GM12891 (cell line): ENCODE results near the gene WBP1L.

Experiments
- DNase-seq: peaks from one replicate; pipeline ENCODE4 v3.0.0; 2011; ENCODE audit warnings: low spot score; ENCODE audit not compliant: insufficient read length
- FAIRE-seq: peaks from 2 replicates; lab custom pipeline; 2011; peaks lifted over from hg19 to GRCh38; lab: Jason Lieb, UNC
- PAX5 ChIP-seq: IDR thresholded peaks from 2 replicates; pipeline ENCODE4 v1.6.1; 2011; ENCODE audit warnings: low read length, moderate library complexity, mild to moderate bottlenecking; ENCODE audit not compliant: insufficient read depth, severe bottlenecking
- POLR2A ChIP-seq: IDR thresholded peaks from 2 replicates; pipeline ENCODE4 v1.6.1; 2011; ENCODE audit warnings: low read depth, low read length, control low read depth
- POLR2AphosphoS5 ChIP-seq: IDR thresholded peaks from 2 replicates; pipeline ENCODE4 v1.6.1; 2011; ENCODE audit warnings: low read depth, low read length, control low read depth
- POU2F2 ChIP-seq: IDR thresholded peaks from 2 replicates; pipeline ENCODE4 v1.6.1; 2011; ENCODE audit warnings: low read depth, mild to moderate bottlenecking, control low read depth, low read length, moderate library complexity
- SPI1 ChIP-seq: IDR thresholded peaks from 2 replicates; pipeline ENCODE4 v1.6.1; 2011; ENCODE audit warnings: low read depth, low read length, control low read depth
- TAF1 ChIP-seq: IDR thresholded peaks from 2 replicates; pipeline ENCODE4 v1.6.1; 2011; ENCODE audit warnings: low read depth, low read length, control low read depth

Gene WBP1L

DNA sequence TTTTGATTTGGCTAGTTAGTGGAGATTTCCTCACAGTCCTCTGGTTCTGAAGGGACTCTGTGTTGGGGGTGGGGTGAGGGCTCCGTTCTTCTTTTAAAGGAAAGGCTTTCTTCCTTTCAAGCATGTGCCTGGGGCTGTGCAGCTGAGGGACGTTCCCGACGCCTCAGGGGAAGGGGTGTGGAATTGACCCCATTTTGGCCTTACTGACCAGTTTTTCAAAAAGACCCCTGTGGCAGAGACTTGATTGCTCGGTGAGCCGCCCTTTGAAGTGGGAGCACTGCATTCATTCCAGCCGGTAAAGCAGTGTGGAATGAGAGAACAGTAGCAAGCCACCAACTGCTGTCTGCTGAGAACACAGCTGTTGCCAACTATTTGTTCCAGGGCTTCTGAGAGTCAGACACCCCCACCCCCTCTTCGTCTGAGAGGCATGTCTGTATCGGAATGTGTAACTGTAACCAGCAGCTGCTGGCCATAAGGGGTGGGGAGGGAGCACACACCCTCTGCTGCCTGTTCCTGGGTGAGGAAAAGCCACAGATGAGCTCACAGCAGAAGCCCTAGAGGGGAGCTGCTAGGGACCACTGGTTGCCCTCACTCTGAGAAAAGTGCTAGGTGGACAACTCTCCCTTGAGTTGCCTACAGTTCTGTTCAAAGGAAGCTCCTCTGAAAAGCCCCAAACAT, 33.2 kb downstream of the WBP1L start:
- DNase-seq (no peak), FAIRE-seq (peak; percentile 72)
- TF ChIP-seq POLR2A = no peak
- no peak for TF ChIP-seq TAF1
- no peak for TF ChIP-seq SPI1
- no peak for TF ChIP-seq POU2F2
- no peak for TF ChIP-seq POLR2AphosphoS5
- TF ChIP-seq PAX5 = no peak

- DNase-seq (no peak), FAIRE-seq (no peak)
- TF ChIP-seq POLR2AphosphoS5 (no peak), POLR2A (no peak)
Observed at GRCh38 chr10:102777711-102778453, 34.1 kb downstream of the WBP1L start.

DNA sequence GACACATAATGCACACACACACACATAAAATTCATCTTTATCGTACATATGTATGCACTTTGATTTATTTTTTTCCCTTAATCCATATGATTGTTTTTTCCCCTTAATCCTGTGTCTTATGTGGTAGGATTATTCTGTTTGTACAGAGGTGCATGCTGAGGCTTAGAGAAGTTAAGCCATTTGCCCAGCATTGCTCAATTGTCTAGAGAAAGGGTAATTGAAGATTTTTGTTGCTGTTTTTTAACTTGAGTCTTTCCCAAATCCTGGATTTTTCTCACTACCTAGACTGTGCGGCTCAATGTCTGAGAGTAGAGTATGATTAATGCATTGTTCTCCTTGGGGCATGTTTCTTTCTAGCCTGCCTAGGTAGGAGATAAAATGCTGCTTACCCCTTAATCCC, 35.0 kb downstream of the WBP1L start:
- TF ChIP-seq POLR2A = no peak
- TF ChIP-seq POU2F2 = no peak
- TF ChIP-seq TAF1 = no peak
- no peak for TF ChIP-seq POLR2AphosphoS5
- TF ChIP-seq SPI1 = no peak
- TF ChIP-seq PAX5 = no peak
- FAIRE-seq = no peak
- DNase-seq = no peak

GRCh38 chr10:102779680-102780526, 36.2 kb downstream of the WBP1L start:
- FAIRE-seq (no peak), DNase-seq (no peak)
- no peak for TF ChIP-seq POLR2AphosphoS5

GRCh38 chr10:102780527-102780808, 36.7 kb downstream of the WBP1L start:
- TF ChIP-seq POLR2A (no peak), TAF1 (no peak), POU2F2 (no peak), PAX5 (no peak), SPI1 (no peak), POLR2AphosphoS5 (no peak)
- no peak for FAIRE-seq
- DNase-seq = no peak

DNA sequence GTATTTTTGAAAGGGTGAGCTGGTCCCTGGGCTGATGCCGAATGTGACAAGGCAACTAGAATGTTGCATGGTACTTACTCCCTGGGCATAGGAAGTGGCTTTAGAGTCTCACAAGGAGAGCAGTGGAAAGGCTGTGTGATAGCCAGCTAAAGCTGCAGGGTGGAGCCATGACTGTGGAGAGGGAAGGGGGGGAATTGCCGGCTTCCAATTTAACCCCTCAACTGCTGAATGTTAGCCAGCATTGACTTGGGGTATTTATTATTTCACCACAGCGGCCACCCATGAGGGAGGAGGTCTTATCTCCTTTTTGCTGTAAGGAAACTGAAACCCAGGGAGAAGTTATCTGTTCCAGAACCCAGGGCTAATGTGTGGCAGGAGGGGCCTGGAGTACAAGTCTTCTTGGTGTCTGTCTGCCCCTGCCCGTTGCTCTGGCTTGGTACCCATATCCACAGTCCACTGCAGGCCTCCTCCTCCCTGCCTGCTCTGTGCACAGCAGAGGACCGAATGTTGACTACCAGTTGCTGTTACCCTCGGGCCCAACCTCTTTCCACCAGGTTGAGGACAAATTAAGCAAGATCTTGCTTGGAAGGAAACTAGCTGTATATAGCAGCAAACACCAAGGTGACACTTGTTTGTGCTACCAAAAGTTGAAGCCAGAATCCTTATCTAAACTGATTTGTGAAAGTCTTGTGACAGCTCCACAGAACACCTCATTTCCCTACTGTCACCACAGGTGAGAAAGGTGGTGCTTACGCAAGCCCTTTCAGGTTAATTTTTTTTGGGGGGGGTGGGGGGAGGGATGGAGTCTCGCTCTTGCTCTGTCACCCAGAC, 37.6 kb downstream of the WBP1L start:
- FAIRE-seq (no peak), DNase-seq (no peak)
- TF ChIP-seq TAF1 (no peak), POLR2AphosphoS5 (no peak), SPI1 (no peak), PAX5 (no peak), POU2F2 (no peak), POLR2A (no peak)

DNA sequence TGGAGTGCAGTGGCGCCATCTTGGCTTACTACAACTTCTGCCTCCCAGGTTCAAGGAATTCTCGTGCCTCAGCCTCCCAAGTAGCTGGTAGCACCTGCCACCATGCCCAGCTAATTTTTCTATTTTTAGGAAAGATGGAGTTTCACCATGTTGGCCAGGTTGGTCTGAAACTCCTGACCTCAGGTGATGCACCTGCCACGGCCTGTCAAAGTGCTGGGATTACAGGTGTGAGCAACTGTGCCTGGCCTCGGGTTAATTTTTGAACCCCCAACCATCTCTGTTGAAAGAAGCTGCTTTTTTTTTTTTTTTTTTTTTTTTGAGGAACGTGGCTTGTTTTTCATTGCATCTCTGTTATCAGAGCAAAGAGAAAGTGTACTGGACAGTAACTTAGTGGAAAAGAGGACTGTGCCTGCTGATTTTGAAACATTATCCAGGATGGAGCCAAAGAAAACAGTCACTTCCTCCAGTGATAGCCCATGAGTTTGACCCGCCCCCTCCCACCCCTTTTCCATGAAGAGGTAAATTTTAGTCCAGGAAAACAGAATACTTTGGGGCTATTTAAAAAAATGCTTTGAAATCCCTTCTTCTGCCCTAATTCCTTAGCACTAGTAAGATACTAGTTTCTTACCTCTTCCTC, 38.3 kb downstream of the WBP1L start:
- FAIRE-seq (no peak), DNase-seq (no peak)
- TF ChIP-seq POU2F2 (no peak), SPI1 (no peak), TAF1 (no peak), POLR2AphosphoS5 (no peak), PAX5 (no peak)

DNA sequence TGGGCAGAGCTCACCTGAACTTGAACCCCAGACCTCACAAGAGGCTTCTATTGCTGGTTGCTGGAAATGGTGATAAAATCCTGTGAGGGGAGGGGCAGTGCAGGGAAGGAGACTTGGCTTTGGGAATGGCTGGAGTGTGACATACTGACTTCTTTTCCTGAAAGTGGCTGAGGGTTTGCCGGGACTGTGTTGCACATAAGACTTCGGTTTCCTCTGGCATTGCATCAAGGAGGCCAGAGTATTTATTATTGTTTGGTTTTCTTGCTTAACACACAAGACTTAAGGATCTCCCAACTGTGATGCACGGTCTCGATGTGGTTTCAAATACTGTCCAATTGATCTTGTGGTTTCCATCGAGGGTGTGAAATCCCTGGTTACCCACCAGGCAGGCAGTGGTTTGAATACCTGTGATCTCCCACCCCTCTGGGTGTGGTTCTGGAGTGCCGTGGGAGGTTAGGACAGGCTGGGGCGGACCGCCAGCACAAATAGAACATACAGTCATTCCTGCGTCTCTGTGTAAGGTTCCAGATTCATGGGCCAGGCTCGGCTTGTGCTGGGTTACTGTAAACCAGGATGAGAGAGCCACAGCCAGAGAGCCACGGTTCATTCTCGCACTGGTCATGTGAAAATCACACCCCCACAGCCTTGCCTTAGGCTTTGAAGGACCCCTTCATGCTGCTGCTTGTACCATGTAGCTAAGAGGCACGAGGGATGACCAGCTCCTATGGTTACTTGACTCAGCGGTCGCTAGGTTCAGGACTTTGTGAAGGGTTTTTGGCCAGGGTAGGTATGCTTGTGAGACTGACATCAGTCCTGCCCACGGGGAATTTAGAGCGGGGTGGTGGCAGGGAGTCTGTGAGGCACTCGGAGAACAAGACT, 39.2 kb downstream of the WBP1L start:
- DNase-seq (no peak), FAIRE-seq (no peak)
- TF ChIP-seq POLR2A = no peak
- TF ChIP-seq POLR2AphosphoS5 = no peak
- TF ChIP-seq SPI1 = no peak
- no peak for TF ChIP-seq POU2F2
- no peak for TF ChIP-seq TAF1

DNA sequence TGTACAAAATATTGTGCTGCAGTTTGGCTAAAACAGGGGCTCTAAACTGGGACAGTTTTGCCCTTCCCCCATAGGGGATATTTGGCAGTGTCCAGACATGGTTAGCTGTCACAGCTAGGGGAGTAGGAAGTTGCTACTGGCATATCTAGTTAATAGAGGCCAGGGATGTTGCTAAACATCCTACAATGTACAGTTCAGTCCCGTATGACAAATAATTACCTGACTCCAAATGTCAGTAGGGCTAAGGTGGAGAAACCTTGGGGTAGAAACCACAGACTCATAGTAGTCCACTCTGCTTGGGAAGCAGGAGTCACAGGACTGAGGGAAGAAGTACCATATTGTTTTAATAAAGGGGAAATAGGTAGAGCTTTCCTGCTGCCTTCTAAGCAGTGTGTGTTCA, 39.8 kb downstream of the WBP1L start:
- FAIRE-seq (no peak), DNase-seq (no peak)
- TF ChIP-seq SPI1 = no peak
- TF ChIP-seq POLR2A = no peak
- no peak for TF ChIP-seq PAX5

DNA sequence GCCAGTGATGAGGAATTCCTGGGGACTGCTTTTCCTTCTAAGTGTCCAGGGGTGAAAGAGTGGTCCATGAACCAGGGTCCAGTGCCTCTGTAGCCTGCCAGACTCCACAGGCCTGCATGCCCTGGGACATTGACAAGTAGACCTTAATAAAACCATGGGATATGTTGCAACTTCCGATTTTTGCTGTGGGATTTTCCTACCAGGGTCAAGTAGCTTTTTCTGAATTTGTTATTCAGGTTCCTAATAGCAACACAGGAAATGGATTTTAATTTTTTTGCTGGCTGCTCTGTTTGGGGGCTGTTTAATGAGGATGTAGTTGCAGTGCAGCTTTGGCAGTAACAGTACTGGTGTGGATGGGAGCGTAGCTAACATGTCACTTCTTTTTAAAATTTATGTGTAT, 42.1 kb downstream of the WBP1L start:
- FAIRE-seq (no peak), DNase-seq (no peak)
- TF ChIP-seq POU2F2 = no peak
- no peak for TF ChIP-seq SPI1
- no peak for TF ChIP-seq POLR2AphosphoS5
- TF ChIP-seq POLR2A = no peak
- TF ChIP-seq TAF1 = no peak
- TF ChIP-seq PAX5 = no peak
